Vagina (tissue), 2 donors: ENCODE results near the gene PHACTR2. TPM values are rescaled to one million over a fixed set of nuclear protein-coding genes. Genes with fewer than 3 reads are reported as not detected.

ENCODE experiments used
- DNase-seq, 2 donors: peaks; one replicate each; pipeline ENCODE4 v3.0.0-alpha.2; 2017; ENCODE audit errors: extremely low spot score in 2 of 2
- H3K27ac ChIP-seq: fragments of 200-600 bp; sonication (generic); one replicate; pipeline ENCODE4 v1.5.1; 2019
- H3K27me3 ChIP-seq: fragments of 200-600 bp; sonication (generic); one replicate; pipeline ENCODE4 v1.5.1; 2019
- H3K36me3 ChIP-seq, 2 donors: fragments of 200-600 bp; sonication (generic); one replicate each; pipeline ENCODE4 v1.5.1; 2017 to 2019
- H3K4me1 ChIP-seq: fragments of 200-600 bp; sonication (generic); one replicate; pipeline ENCODE4 v1.5.1; 2019
- H3K4me3 ChIP-seq, 2 donors: fragments of 200-600 bp; sonication (generic); 1 replicate in 1 of 2; 2 replicates in 1 of 2; pipeline ENCODE4 v1.5.1; 2016 to 2019
- H3K9me3 ChIP-seq: fragments of 200-600 bp; sonication (generic); one replicate; pipeline ENCODE4 v1.5.1; 2019
- POLR2A ChIP-seq, 2 donors: fragments of 450-650 bp; IDR thresholded peaks; one replicate each; pipeline ENCODE4 v1.6.1; 2017; ENCODE audit warnings: antibody characterized with exemption in 2 of 2, mild to moderate bottlenecking in 2 of 2, moderate library complexity in 2 of 2
- POLR2AphosphoS5 ChIP-seq, 2 donors: sonication (generic); formaldehyde crosslinking; IDR thresholded peaks; one replicate each; pipeline ENCODE4 v1.9.0; 2017; ENCODE audit warnings: antibody characterized with exemption in 2 of 2, mild to moderate bottlenecking in 2 of 2, low read depth in 1 of 2; ENCODE audit not compliant: insufficient read depth in 1 of 2
- intact Hi-C: fragments of 100-400 bp; cut with DNase I; formaldehyde crosslinking; loops from one replicate; pipeline ENCODE4 v1.15.1; 2023
- total RNA-seq: library from RNA; depleted of rRNA; stranded (reverse); fragments of >200 nt; gene quantifications from one replicate; pipeline ENCODE4 v1.2.3, GENCODE V29; 2016
- TF ChIP-seq, protein P1 (sequence below), 3 experiments: fragments of 450-650 bp in 2 of 3; fragments of 200-600 bp in 1 of 3; sonication (generic) in 1 of 3; IDR thresholded peaks; one replicate each; pipeline ENCODE4 v1.5.1; 2017 to 2019; ENCODE audit warnings: antibody characterized with exemption in 3 of 3, mild to moderate bottlenecking in 2 of 3, moderate library complexity in 2 of 3

Gene PHACTR2
- total RNA-seq, 1 donor from 2014 or later = 61.6 TPM

- intact Hi-C loops = no loop called here
- DNase-seq = no peak
- Histone ChIP-seq H3K27ac (no peak overlapping the region), H3K4me1 (no peaks in the 10 kb centered on the region), H3K36me3 (peaks cover 0 to 13% of the 10 kb centered on the region in 2 donors), H3K9me3 (no peaks in the 10 kb centered on the region), H3K27me3 (no peaks in the 10 kb centered on the region), H3K4me3 (no peak overlapping the region)
- TF ChIP-seq POLR2AphosphoS5 (IDR thresholded peaks at IDR 0.05; ENCODE audit: insufficient read depth in 1 of 2, low read depth in 1 of 2) = no peak
Observed at GRCh38 chr6:143761074-143761473, 83.3 kb downstream of the PHACTR2 start.

GRCh38 chr6:143762126-143762525 lies 84.4 kb downstream of the PHACTR2 start:
- Histone ChIP-seq H3K4me3 (no peak overlapping the region), H3K9me3 (no peaks in the 10 kb centered on the region), H3K27me3 (no peaks in the 10 kb centered on the region), H3K36me3 (peaks cover 0 to 13% of the 10 kb centered on the region in 2 donors), H3K27ac (no peak overlapping the region), H3K4me1 (no peaks in the 10 kb centered on the region)
- intact Hi-C loops = no loop called here
- no peak for DNase-seq
- TF ChIP-seq POLR2AphosphoS5 (IDR thresholded peaks at IDR 0.05; ENCODE audit: insufficient read depth in 1 of 2, low read depth in 1 of 2) = no peak
- no peak for TF ChIP-seq POLR2A (IDR thresholded peaks at IDR 0.05)
- TF ChIP-seq, protein P1, sequence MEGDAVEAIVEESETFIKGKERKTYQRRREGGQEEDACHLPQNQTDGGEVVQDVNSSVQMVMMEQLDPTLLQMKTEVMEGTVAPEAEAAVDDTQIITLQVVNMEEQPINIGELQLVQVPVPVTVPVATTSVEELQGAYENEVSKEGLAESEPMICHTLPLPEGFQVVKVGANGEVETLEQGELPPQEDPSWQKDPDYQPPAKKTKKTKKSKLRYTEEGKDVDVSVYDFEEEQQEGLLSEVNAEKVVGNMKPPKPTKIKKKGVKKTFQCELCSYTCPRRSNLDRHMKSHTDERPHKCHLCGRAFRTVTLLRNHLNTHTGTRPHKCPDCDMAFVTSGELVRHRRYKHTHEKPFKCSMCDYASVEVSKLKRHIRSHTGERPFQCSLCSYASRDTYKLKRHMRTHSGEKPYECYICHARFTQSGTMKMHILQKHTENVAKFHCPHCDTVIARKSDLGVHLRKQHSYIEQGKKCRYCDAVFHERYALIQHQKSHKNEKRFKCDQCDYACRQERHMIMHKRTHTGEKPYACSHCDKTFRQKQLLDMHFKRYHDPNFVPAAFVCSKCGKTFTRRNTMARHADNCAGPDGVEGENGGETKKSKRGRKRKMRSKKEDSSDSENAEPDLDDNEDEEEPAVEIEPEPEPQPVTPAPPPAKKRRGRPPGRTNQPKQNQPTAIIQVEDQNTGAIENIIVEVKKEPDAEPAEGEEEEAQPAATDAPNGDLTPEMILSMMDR (IDR thresholded peaks at IDR 0.05) = no peak

GRCh38 chr6:143765422-143766184 lies 87.8 kb downstream of the PHACTR2 start:
- H3K9me3 ChIP-seq = no peaks in the 10 kb centered on the region
- no peaks in the 10 kb centered on the region for H3K4me1 ChIP-seq
- H3K27ac ChIP-seq = no peak overlapping the region
- DNase-seq = no peak
- no peaks in the 10 kb centered on the region for H3K27me3 ChIP-seq
- H3K4me3 ChIP-seq = no peak overlapping the region
- TF ChIP-seq POLR2A (IDR thresholded peaks at IDR 0.05) = no peak
- no peak for TF ChIP-seq POLR2AphosphoS5 (IDR thresholded peaks at IDR 0.05; ENCODE audit: insufficient read depth in 1 of 2, low read depth in 1 of 2)
- peaks cover 0 to 22% of the 10 kb centered on the region in 2 donors for H3K36me3 ChIP-seq
- intact Hi-C loops = no loop called here

DNA sequence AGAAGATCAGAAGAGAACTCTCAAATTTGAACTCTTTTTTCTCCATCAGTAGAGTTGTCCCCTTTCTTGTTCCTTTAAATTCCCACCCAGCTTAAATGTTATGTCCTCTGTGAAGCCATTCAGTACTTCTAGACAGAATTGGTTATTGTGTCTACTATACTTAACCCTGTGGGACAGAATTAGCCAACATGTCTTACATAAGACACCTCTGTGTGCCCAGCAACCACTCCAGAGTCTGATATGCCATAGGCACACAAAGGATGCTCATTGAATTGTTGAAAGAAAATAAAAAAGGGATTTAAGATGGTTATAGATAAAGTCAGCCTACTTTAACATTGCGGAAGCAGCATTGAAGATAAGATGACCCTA lies 88.4 kb downstream of the PHACTR2 start:
- Histone ChIP-seq H3K27me3 (no peaks in the 10 kb centered on the region), H3K36me3 (peaks cover 0 to 22% of the 10 kb centered on the region in 2 donors), H3K27ac (no peak overlapping the region), H3K4me1 (no peaks in the 10 kb centered on the region), H3K4me3 (no peak overlapping the region), H3K9me3 (no peaks in the 10 kb centered on the region)
- TF ChIP-seq POLR2A (IDR thresholded peaks at IDR 0.05) (no peak), POLR2AphosphoS5 (IDR thresholded peaks at IDR 0.05; ENCODE audit: insufficient read depth in 1 of 2, low read depth in 1 of 2) (no peak)
- TF ChIP-seq, protein P1 (IDR thresholded peaks at IDR 0.05) = no peak
- no peak for DNase-seq
- intact Hi-C loops = no loop called here

GRCh38 chr6:143767433-143767832 lies 89.7 kb downstream of the PHACTR2 start:
- no peak overlapping the region for H3K4me3 ChIP-seq
- H3K36me3 ChIP-seq = peaks cover 0 to 22% of the 10 kb centered on the region in 2 donors
- DNase-seq = no peak
- peaks cover 10% of the 10 kb centered on the region for H3K4me1 ChIP-seq
- intact Hi-C loops = no loop called here
- H3K27me3 ChIP-seq = no peaks in the 10 kb centered on the region
- no peak overlapping the region for H3K27ac ChIP-seq
- no peaks in the 10 kb centered on the region for H3K9me3 ChIP-seq
- TF ChIP-seq, protein P1 (IDR thresholded peaks at IDR 0.05) = no peak
- no peak for TF ChIP-seq POLR2AphosphoS5 (IDR thresholded peaks at IDR 0.05; ENCODE audit: insufficient read depth in 1 of 2, low read depth in 1 of 2)
- TF ChIP-seq POLR2A (IDR thresholded peaks at IDR 0.05) = no peak
